Left ventricle myocardium superior (tissue), 1 donor: ENCODE data around the gene DCAF11. TPM values are rescaled to one million over a fixed set of nuclear protein-coding genes. Genes with fewer than 3 reads are reported as not detected.
"Not testable (repeated sequence)": the region's sequence is repeated elsewhere in the genome, so short reads cannot be mapped to it uniquely, and the experiment has no call there.

Experiments
- ATAC-seq: fragments of 200-7000 bp; cut with Tn5 transposase; one replicate; pipeline ENCODE4 v1.9.1; 2020; ENCODE audit warnings: mild to moderate bottlenecking, moderate library complexity
- DNase-seq: peaks from one replicate; pipeline ENCODE4 v3.0.0-alpha.2; 2020
- intact Hi-C: fragments of 100-400 bp; cut with micrococcal nuclease; formaldehyde crosslinking; loops from one replicate; pipeline ENCODE4 v1.11.0; 2022
- total RNA-seq: library from RNA; stranded (reverse); fragmentation: NEBNext Ultra II Directional; extraction: Animal tissue kit (Norgen Biotek cat#: 25700); gene quantifications from one replicate; pipeline ENCODE4 v1.2.1, GENCODE V29; 2021
- donor health status: DM: no; HTN: yes; CAD: no; lungs with severe emphysema.

The DCAF11 gene
- total RNA-seq, 1 donor from 2014 or later, result 85.8 TPM

DNA sequence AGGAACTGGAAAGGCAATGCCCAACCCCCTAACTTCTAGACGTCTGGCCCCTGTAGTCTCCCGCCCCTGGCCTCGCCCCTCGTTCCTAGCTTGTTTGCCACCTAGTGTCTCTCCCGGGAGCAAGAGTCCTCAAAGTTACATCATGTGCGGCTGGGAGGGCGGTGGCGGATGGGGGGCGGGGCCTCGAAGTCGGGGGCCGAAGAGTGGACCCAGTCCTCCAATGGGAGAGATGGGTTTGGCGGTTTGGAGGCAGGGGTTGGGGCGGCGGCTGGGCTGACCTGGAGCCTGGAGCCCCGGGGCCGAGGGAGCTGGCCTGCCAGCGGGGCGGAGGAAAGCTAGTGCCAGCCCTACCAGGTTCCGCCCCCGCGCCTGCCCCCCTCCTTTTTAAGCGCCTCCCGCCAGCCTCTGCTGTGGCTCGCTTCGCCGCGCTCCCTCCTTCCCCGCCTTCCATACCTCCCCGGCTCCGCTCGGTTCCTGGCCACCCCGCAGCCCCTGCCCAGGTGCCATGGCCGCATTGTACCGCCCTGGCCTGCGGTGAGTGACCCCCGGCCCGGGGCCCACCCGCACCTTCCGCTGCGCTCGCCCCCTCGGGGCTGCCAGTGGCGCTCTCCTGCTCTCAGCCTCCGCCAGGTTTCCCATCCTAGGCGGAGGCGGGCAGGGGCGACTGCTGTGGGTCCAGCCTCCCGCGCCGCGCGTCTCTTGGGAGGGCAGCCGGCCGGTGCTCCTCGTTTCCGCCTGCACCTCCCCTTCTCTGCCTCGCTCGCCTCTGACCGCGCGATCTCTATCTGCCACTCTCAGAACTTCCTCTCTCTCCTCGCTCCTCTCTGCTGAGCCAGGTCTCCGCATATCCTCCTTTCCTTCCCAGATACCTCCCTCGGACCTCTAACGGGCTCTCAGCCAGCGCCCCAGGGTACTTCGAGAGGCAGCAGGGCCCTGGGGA is 20.4 kb upstream of the DCAF11 start, which contains the start of gene PCK2:
Gene PCK2 (plus strand): TSS at position 411 of the 940 bp plus-strand sequence. CDS start 95 bp downstream, at position 506.
- ATAC-seq (peak; percentile 93), DNase-seq (peak; percentile 93)
- intact Hi-C loops, result no loop called here

DNA sequence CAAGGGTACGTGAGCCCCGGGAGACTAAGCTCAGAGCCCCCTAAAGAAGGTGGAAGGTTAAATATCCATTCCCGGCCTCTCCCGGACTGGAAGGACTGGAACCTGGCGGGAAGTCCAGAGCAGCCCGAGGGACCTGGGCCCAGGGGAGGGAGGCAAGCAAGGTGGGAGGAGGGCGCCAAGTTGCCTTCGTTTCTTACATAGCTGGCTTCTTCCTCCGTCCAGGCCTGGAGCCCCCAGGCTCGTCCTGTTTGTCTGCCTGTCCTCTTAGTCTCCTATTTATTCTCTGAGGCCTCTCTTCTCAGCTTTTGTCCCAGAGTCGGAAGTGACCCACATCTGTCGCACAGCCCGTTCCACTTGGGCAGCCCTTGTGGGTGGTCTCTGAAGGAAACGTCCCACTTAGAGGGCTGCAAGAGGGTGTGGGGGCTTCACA is 19.7 kb upstream of the DCAF11 start:
- intact Hi-C loops, result no loop called here
- ATAC-seq (peak; percentile 1), DNase-seq (no peak)

DNA sequence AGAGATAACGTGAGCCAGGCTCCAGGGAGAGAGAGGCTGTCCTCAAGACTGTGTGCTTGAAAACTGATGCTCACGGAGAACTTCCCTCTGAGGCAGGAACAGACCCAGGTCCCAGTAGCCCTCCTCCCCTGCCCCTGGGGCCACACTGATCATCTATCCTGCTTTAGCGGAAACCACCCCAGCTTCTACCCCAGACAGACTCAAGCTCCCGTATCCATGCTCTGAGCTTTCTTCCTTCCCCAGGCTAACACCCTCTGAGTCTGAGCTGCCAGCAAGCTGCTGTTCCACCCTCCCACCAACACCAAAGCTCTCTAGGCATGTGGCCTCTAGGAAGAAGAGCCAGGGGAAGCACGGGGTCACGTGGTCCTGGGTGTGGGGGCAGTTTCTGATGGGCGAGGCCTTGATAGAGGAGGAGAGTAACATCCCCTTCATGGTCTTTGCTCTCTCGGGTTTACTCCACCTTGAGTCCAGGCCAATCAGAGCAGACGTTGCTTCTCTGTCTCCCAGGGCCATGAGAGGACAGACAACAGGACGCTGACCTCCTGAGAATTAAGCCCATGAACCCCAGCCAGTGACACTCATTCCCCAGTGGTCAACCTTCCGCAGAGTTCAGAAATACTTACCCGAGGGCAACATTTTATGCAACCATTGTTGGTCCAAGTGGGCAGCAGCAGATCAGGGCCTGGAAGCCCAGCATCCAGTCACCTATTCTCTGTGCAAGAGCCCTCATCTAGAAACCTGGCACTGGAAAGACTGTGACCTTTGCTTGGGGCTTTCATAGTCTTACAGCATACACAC is 19.1 kb upstream of the DCAF11 start:
- DNase-seq, result peak; percentile 62
- ATAC-seq, result peak; percentile 6
- intact Hi-C loops, result no loop called here

- no peak for DNase-seq
- intact Hi-C loops, result no loop called here
- no peak for ATAC-seq
Measured at GRCh38 chr14:24096545-24097181, 17.9 kb upstream of the DCAF11 start.

GRCh38 chr14:24098229-24098926 is 16.2 kb upstream of the DCAF11 start:
- intact Hi-C loops, result no loop called here
- ATAC-seq (no peak), DNase-seq (no peak)

GRCh38 chr14:24098927-24099813 is 15.4 kb upstream of the DCAF11 start:
- no peak for ATAC-seq
- DNase-seq, result no peak
- intact Hi-C loops, result no loop called here

- intact Hi-C loops, result no loop called here
- ATAC-seq (no peak), DNase-seq (no peak)
Measured at GRCh38 chr14:24100197-24100981, 14.2 kb upstream of the DCAF11 start.

- intact Hi-C loops, result no loop called here
- ATAC-seq, result no peak
- DNase-seq, result no peak
Measured at GRCh38 chr14:24100982-24101494, 13.5 kb upstream of the DCAF11 start.

GRCh38 chr14:24102357-24103048 is 12.1 kb upstream of the DCAF11 start:
- no peak for DNase-seq
- intact Hi-C loops, result no loop called here
- no peak for ATAC-seq

GRCh38 chr14:24103451-24103850 is 11.1 kb upstream of the DCAF11 start:
- ATAC-seq (no peak), DNase-seq (no peak)
- intact Hi-C loops, result no loop called here

- DNase-seq, ATAC-seq, intact Hi-C loops: not testable (repeated sequence)
Measured at GRCh38 chr14:24105609-24106239, 8.9 kb upstream of the DCAF11 start.

- DNase-seq (no peak), ATAC-seq (no peak)
- intact Hi-C loops, result no loop called here
Measured at GRCh38 chr14:24106672-24107271, 7.8 kb upstream of the DCAF11 start.

DNA sequence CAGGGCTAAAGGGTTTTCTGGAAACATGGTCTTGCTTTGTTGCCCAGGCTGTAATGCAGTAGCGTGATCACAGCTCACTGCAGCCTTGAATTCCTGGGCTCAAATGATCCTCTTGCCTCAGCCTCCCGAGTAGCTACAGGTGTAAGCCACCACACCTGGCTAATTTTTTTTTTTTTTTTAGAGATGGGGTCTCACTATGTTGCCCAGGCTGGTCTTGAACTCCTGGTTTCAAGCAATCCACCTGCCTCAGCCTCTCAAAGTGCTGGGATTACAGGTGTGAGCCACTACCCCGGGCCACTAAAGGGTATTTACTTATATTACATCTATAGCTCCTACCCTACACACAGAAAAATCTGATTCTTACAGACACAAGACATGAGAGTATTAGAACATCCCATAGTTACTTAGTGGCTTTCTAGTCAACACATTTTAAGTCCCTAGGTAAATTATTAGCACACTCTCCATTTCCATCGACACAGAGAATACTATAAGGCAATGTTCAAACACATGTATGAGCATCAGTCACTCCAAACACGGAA is 6.2 kb upstream of the DCAF11 start:
- ATAC-seq, result peak; percentile 11
- intact Hi-C loops, result loop anchor here (2.0 kb wide), 1 partner anchor 50 kb away; no protein-coding TSS in a partner anchor
- DNase-seq, result no peak

- intact Hi-C loops, result no loop called here
- no peak for ATAC-seq
- DNase-seq, result no peak
Measured at GRCh38 chr14:24110060-24110459, 4.5 kb upstream of the DCAF11 start.

DNA sequence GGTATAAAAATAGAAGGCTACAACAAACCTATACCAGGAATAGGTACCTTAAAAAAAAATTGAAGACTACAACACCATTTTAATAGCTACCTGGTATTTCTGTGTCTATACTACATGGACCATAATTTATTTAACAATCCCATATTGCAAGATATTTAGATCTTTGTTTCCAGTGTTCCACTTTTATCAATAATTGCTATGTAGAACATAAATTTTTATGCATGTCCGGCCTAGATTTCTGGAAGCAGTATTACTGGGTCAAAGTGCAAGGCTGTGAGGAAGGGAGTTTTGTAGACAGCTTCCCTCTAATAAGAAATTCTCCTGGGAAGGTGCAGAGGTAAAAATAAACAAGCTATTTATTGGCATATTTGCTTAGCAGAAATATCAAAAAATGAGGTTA is 4.1 kb upstream of the DCAF11 start:
- no peak for ATAC-seq

More for the DNA sequence above, 4.1 kb upstream of the DCAF11 start:
- intact Hi-C loops, result no loop called here
- no peak for DNase-seq
